WTC11 (cell line): ENCODE measurements around the gene ATP6V0D1.

Experiments used
- TF ChIP-seq, protein P1 (sequence below): sonication (generic); formaldehyde crosslinking; IDR thresholded peaks from 2 replicates; pipeline ENCODE4 v1.8.0; 2022; ENCODE audit warnings: mild to moderate bottlenecking, missing genetic modification reagents
- TF ChIP-seq, protein P2 (sequence below): fragments of 200-600 bp; IDR thresholded peaks from 2 replicates; pipeline ENCODE4 v1.8.0; 2022; ENCODE audit warnings: antibody characterized with exemption

DNA sequence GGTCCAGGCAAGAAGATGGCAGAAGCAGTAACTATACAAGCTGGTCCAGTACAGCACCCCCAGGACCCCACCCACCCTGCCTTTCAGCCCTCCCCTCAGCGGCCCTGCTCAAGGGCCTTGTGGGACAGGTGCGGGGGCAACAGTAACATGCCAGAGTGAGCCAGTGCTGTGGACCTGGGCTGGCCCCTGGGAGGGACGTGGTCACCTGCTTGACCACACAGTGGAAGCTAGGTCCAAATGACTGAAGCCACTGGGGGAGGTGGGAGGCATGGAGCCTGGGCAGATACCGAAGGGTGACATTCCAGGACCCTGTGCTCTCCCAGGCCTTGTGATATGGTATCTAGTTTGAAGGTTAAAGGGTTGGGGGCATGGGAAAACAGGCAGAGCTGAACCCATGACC, 17.3 kb downstream of the ATP6V0D1 start:
- TF ChIP-seq, protein P1, sequence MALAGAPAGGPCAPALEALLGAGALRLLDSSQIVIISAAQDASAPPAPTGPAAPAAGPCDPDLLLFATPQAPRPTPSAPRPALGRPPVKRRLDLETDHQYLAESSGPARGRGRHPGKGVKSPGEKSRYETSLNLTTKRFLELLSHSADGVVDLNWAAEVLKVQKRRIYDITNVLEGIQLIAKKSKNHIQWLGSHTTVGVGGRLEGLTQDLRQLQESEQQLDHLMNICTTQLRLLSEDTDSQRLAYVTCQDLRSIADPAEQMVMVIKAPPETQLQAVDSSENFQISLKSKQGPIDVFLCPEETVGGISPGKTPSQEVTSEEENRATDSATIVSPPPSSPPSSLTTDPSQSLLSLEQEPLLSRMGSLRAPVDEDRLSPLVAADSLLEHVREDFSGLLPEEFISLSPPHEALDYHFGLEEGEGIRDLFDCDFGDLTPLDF (CRISPR knock-in tag): no peak
- TF ChIP-seq, protein P2, sequence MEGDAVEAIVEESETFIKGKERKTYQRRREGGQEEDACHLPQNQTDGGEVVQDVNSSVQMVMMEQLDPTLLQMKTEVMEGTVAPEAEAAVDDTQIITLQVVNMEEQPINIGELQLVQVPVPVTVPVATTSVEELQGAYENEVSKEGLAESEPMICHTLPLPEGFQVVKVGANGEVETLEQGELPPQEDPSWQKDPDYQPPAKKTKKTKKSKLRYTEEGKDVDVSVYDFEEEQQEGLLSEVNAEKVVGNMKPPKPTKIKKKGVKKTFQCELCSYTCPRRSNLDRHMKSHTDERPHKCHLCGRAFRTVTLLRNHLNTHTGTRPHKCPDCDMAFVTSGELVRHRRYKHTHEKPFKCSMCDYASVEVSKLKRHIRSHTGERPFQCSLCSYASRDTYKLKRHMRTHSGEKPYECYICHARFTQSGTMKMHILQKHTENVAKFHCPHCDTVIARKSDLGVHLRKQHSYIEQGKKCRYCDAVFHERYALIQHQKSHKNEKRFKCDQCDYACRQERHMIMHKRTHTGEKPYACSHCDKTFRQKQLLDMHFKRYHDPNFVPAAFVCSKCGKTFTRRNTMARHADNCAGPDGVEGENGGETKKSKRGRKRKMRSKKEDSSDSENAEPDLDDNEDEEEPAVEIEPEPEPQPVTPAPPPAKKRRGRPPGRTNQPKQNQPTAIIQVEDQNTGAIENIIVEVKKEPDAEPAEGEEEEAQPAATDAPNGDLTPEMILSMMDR: no peak
